Measurements from ENCODE around the gene CDH4.
"Not testable (repeated sequence)": the region's sequence is repeated elsewhere in the genome, so short reads cannot be mapped to it uniquely, and the experiment has no call there.

Gene CDH4

DNA sequence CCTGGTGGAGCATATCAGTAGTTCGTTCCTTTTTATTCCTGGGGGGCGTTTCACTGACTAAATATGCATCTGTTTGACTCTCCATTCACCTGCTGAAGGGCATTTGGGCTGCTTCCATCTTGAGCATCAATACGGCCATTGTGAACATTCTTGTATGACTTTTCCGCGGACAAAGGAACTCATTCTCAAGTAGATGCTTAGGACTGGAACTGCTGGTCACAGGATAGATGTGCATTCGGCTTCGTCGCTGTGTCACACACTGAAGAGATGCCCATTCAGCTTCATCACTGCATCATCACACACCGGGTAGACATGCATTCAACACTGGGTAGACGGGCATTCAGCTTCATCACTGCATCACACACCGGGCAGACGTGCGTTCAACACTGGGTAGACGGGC, 718.3 kb downstream of the CDH4 start:
- no peaks in the 10 kb centered on the region for H3K4me1 ChIP-seq (ENCODE audit: control insufficient read depth in 5 of 5, insufficient read depth in 5 of 5, low read length in 5 of 5)
- H3K4me3 ChIP-seq (ENCODE audit: low read depth in 1 of 5, low read length in 5 of 5) = no peak overlapping the region
- H3K9ac ChIP-seq (ENCODE audit: low read length in 5 of 5) = no peak overlapping the region
- peaks cover 0 to 15% (median 9%) of the 10 kb centered on the region in 5 donors for H3K27me3 ChIP-seq (ENCODE audit: control insufficient read depth in 5 of 5, insufficient read depth in 4 of 5, low read length in 5 of 5)
- no peaks in the 10 kb centered on the region for H3K9me3 ChIP-seq (ENCODE audit: control insufficient read depth in 5 of 5, low read length in 5 of 5)
- no peak overlapping the region for H3K27ac ChIP-seq (ENCODE audit: low read depth, low read length)
- peaks cover 3 to 29% (median 24%) of the 10 kb centered on the region in 5 donors for H3K36me3 ChIP-seq (ENCODE audit: control insufficient read depth in 5 of 5, insufficient read depth in 5 of 5, low read length in 5 of 5)

DNA sequence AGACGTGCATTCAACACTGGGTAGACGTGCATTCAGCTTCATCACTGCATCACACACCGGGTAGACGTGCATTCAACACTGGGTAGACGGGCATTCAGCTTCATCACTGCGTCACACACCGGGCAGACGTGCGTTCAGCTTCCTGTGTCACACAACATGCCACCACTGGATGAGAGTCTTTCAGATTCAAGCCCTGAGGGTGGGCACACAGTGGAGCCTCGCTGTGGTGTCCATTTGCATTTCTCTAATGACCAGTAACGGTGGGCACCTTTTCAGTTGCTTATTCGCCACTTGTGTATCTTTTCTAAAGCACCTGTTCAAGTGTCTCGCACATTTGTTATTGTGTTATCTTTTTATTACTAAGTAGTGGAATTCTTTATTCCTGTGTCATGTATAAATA, 719.5 kb downstream of the CDH4 start:
- H3K9ac ChIP-seq (ENCODE audit: low read length in 5 of 5); H3K4me3 ChIP-seq (ENCODE audit: low read depth in 1 of 5, low read length in 5 of 5); H3K9me3 ChIP-seq (ENCODE audit: control insufficient read depth in 5 of 5, low read length in 5 of 5); H3K27me3 ChIP-seq (ENCODE audit: control insufficient read depth in 5 of 5, insufficient read depth in 4 of 5, low read length in 5 of 5); H3K4me1 ChIP-seq (ENCODE audit: control insufficient read depth in 5 of 5, insufficient read depth in 5 of 5, low read length in 5 of 5); H3K27ac ChIP-seq (ENCODE audit: low read depth, low read length): not testable (repeated sequence)
- H3K36me3 ChIP-seq (ENCODE audit: control insufficient read depth in 5 of 5, insufficient read depth in 5 of 5, low read length in 5 of 5) = peaks cover 3 to 39% (median 31%) of the 10 kb centered on the region in 5 donors

DNA sequence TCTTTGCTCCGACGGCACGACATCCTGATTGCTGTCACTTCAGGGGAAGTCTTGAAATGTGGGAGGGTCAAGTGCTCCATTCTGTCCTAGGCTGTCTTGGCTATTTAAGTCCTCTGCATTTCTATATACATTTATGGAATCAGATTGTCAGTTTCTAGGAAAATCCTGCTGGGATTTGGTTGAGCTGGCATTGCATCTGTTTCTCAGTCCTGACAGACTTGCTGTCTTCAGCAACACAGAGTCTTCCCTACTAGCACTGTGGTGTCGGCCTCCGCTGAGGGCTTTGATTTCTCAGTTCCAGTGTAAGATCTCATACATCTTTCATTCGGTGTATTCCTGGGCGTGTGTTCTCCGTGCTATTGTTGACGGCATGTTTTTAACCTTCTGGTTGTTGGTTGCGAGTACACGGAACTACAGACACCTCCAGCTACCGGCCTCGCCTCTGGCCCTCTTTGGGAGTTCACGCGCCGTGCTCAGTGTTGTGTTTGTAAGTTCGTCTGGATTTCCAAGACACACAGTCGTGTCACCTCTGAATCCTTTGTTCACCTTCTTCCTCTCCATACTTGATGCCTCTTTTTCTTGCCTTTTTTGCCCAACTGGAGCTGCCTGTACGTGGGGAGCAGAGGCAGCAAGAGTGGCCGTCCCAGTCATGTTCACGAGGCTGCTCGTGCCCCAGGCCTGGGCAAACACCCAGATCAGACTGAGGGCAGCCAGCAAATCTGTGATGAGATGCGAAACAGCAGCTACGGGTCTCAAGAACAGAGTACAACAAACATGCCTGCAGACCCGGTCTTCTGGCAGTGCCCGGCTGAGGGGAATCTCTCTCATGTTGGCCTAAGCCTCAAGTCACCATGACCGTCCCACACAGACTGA, 720.8 kb downstream of the CDH4 start:
- Histone ChIP-seq H3K9ac (ENCODE audit: low read length in 5 of 5) (no peak overlapping the region), H3K27ac (ENCODE audit: low read depth, low read length) (no peak overlapping the region), H3K4me1 (ENCODE audit: control insufficient read depth in 5 of 5, insufficient read depth in 5 of 5, low read length in 5 of 5) (no peaks in the 10 kb centered on the region), H3K36me3 (ENCODE audit: control insufficient read depth in 5 of 5, insufficient read depth in 5 of 5, low read length in 5 of 5) (peaks cover 3 to 46% (median 36%) of the 10 kb centered on the region in 5 donors), H3K4me3 (ENCODE audit: low read depth in 1 of 5, low read length in 5 of 5) (no peak overlapping the region), H3K27me3 (ENCODE audit: control insufficient read depth in 5 of 5, insufficient read depth in 4 of 5, low read length in 5 of 5) (peaks cover 0 to 4% (median 0%) of the 10 kb centered on the region in 5 donors), H3K9me3 (ENCODE audit: control insufficient read depth in 5 of 5, low read length in 5 of 5) (no peaks in the 10 kb centered on the region)

DNA sequence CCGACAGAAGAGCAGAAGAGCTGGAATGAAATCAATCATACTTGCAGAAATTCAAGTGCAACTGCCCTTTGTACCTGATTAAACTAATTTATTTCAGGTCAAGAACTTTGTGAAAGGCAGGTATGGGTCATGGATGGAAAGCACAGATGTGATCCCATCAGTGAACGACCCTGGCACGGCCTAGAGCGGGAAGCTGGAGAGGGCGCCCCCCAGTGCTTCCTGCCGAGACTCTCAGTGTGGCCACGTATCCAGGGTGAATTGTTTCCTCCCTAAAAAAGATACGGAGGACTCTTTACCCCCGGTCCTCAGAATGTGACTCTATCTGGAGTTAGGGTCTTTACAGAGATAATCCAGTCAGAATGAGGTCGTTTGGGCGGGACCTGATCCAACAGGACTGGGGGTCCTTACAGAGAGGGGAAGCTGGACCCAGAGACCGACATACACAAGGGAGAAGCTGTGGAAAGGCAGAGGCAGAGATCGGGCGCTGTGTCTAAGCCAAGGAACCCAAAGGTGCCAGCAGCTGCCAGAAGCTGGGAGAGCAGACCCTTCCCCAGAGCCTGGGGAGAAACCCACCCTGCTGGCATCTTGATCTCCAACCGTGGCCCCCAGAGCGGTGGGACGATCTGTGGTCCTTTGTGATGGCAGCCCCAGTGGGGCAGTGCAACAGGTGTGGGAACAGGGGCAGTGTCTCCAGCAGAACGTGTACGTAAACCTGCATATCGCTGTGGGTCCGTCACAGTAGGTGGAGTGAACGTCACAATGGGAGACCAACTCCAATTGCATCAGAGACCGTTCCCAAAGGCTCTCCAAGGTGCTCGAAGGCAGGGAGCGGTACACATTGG, 721.7 kb downstream of the CDH4 start:
- Histone ChIP-seq H3K36me3 (ENCODE audit: control insufficient read depth in 5 of 5, insufficient read depth in 5 of 5, low read length in 5 of 5) (peaks cover 3 to 46% (median 36%) of the 10 kb centered on the region in 5 donors), H3K9ac (ENCODE audit: low read length in 5 of 5) (no peak overlapping the region)

DNA sequence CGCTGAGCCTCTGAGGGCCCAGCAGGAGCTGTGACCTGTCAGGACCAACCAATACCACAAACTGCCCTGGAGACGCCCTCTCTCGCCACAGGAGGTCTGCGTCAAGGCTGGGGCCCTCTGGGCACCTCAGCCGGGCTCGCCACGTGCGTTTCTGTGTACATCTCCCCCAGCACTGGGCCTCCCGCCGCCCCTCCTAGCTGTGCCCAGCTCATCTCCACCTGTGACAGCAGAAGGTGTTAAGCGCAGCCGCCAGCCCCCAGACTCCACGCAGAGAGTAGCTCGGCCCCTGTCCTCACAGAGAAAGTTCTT, 722.2 kb downstream of the CDH4 start:
- no peak overlapping the region for H3K9ac ChIP-seq (ENCODE audit: low read length in 5 of 5)
- no peak overlapping the region for H3K27ac ChIP-seq (ENCODE audit: low read depth, low read length)
- H3K4me3 ChIP-seq (ENCODE audit: low read depth in 1 of 5, low read length in 5 of 5) = no peak overlapping the region
- H3K36me3 ChIP-seq (ENCODE audit: control insufficient read depth in 5 of 5, insufficient read depth in 5 of 5, low read length in 5 of 5) = peaks cover 3 to 46% (median 36%) of the 10 kb centered on the region in 5 donors
- no peaks in the 10 kb centered on the region for H3K9me3 ChIP-seq (ENCODE audit: control insufficient read depth in 5 of 5, low read length in 5 of 5)
- no peaks in the 10 kb centered on the region for H3K4me1 ChIP-seq (ENCODE audit: control insufficient read depth in 5 of 5, insufficient read depth in 5 of 5, low read length in 5 of 5)
- H3K27me3 ChIP-seq (ENCODE audit: control insufficient read depth in 5 of 5, insufficient read depth in 4 of 5, low read length in 5 of 5) = no peaks in the 10 kb centered on the region

More for the DNA sequence above, 721.7 kb downstream of the CDH4 start:
- Histone ChIP-seq H3K9me3 (ENCODE audit: control insufficient read depth in 5 of 5, low read length in 5 of 5) (no peaks in the 10 kb centered on the region), H3K27me3 (ENCODE audit: control insufficient read depth in 5 of 5, insufficient read depth in 4 of 5, low read length in 5 of 5) (no peaks in the 10 kb centered on the region), H3K4me1 (ENCODE audit: control insufficient read depth in 5 of 5, insufficient read depth in 5 of 5, low read length in 5 of 5) (no peaks in the 10 kb centered on the region), H3K27ac (ENCODE audit: low read depth, low read length) (no peak overlapping the region), H3K4me3 (ENCODE audit: low read depth in 1 of 5, low read length in 5 of 5) (no peak overlapping the region)

DNA sequence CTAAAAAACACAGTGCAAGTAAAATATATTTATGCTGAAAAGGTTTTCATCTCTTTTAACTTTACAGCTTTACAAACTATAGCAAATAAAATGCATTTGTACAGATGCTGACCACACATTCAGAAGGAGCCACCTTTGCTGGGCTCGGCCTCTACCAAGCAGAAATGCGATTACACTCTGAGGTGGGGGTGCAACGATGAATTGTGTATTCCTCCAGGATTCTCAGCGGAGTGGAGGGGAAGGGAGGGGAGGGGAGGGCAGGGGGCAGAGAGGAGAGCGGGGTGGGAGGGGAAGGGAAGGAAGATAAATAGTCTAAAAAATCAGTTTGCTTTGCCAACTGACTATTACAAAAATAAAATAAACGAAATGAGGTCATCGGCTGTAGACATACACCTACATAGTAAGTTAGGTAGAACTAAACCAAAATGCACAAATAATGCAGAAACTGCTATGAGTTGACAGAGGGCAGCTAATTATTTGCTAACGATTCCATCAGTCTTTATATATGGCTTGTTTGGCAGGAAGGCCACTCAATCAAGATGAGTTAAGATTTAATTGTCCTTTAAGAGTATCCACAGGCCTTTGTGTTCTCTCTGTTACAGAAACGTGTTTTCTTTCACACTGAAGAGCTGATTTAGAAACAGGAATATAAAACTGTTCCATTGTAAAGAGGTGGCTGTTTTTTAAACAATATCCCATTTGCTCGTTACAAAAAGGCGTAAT, 723.5 kb downstream of the CDH4 start:
- no peak overlapping the region for H3K4me3 ChIP-seq (ENCODE audit: low read depth in 1 of 5, low read length in 5 of 5)
- H3K27ac ChIP-seq (ENCODE audit: low read depth, low read length) = no peak overlapping the region
- no peaks in the 10 kb centered on the region for H3K9me3 ChIP-seq (ENCODE audit: control insufficient read depth in 5 of 5, low read length in 5 of 5)
- H3K4me1 ChIP-seq (ENCODE audit: control insufficient read depth in 5 of 5, insufficient read depth in 5 of 5, low read length in 5 of 5) = no peaks in the 10 kb centered on the region
- H3K27me3 ChIP-seq (ENCODE audit: control insufficient read depth in 5 of 5, insufficient read depth in 4 of 5, low read length in 5 of 5) = no peaks in the 10 kb centered on the region
- H3K9ac ChIP-seq (ENCODE audit: low read length in 5 of 5) = no peak overlapping the region
- peaks cover 3 to 57% (median 40%) of the 10 kb centered on the region in 5 donors for H3K36me3 ChIP-seq (ENCODE audit: control insufficient read depth in 5 of 5, insufficient read depth in 5 of 5, low read length in 5 of 5)

- Histone ChIP-seq H3K27me3 (ENCODE audit: control insufficient read depth in 5 of 5, insufficient read depth in 4 of 5, low read length in 5 of 5) (no peaks in the 10 kb centered on the region), H3K9me3 (ENCODE audit: control insufficient read depth in 5 of 5, low read length in 5 of 5) (no peaks in the 10 kb centered on the region), H3K27ac (ENCODE audit: low read depth, low read length) (no peak overlapping the region), H3K4me3 (ENCODE audit: low read depth in 1 of 5, low read length in 5 of 5) (no peak overlapping the region), H3K9ac (ENCODE audit: low read length in 5 of 5) (no peak overlapping the region), H3K36me3 (ENCODE audit: control insufficient read depth in 5 of 5, insufficient read depth in 5 of 5, low read length in 5 of 5) (peaks cover 3 to 57% (median 40%) of the 10 kb centered on the region in 5 donors), H3K4me1 (ENCODE audit: control insufficient read depth in 5 of 5, insufficient read depth in 5 of 5, low read length in 5 of 5) (peaks cover 0 to 6% (median 4%) of the 10 kb centered on the region in 5 donors)
Measured at GRCh38 chr20:61976263-61976643, 724.2 kb downstream of the CDH4 start.

- no peak overlapping the region for H3K27ac ChIP-seq (ENCODE audit: low read depth, low read length)
- H3K4me3 ChIP-seq (ENCODE audit: low read depth in 1 of 5, low read length in 5 of 5) = no peak overlapping the region
- H3K36me3 ChIP-seq (ENCODE audit: control insufficient read depth in 5 of 5, insufficient read depth in 5 of 5, low read length in 5 of 5) = peaks cover 3 to 57% (median 39%) of the 10 kb centered on the region in 5 donors
- H3K27me3 ChIP-seq (ENCODE audit: control insufficient read depth in 5 of 5, insufficient read depth in 4 of 5, low read length in 5 of 5) = no peaks in the 10 kb centered on the region
- H3K9ac ChIP-seq (ENCODE audit: low read length in 5 of 5) = no peak overlapping the region
- H3K4me1 ChIP-seq (ENCODE audit: control insufficient read depth in 5 of 5, insufficient read depth in 5 of 5, low read length in 5 of 5) = peaks cover 0 to 6% (median 4%) of the 10 kb centered on the region in 5 donors
- H3K9me3 ChIP-seq (ENCODE audit: control insufficient read depth in 5 of 5, low read length in 5 of 5) = no peaks in the 10 kb centered on the region
Measured at GRCh38 chr20:61976644-61977418, 724.8 kb downstream of the CDH4 start.

GRCh38 chr20:61977419-61977786, 725.3 kb downstream of the CDH4 start:
- Histone ChIP-seq H3K27me3 (ENCODE audit: control insufficient read depth in 5 of 5, insufficient read depth in 4 of 5, low read length in 5 of 5) (no peaks in the 10 kb centered on the region), H3K4me3 (ENCODE audit: low read depth in 1 of 5, low read length in 5 of 5) (no peak overlapping the region), H3K9ac (ENCODE audit: low read length in 5 of 5) (no peak overlapping the region), H3K27ac (ENCODE audit: low read depth, low read length) (no peak overlapping the region), H3K36me3 (ENCODE audit: control insufficient read depth in 5 of 5, insufficient read depth in 5 of 5, low read length in 5 of 5) (peaks cover 3 to 53% (median 38%) of the 10 kb centered on the region in 5 donors), H3K9me3 (ENCODE audit: control insufficient read depth in 5 of 5, low read length in 5 of 5) (no peaks in the 10 kb centered on the region), H3K4me1 (ENCODE audit: control insufficient read depth in 5 of 5, insufficient read depth in 5 of 5, low read length in 5 of 5) (peaks cover 0 to 6% (median 4%) of the 10 kb centered on the region in 5 donors)

All from subcutaneous abdominal adipose tissue (tissue), 5 donors.